Suppressor macrophage (primary cell): ENCODE data around the gene SF3A1.

Experiments used
- DNase-seq, 4 experiments: peaks; one replicate each; pipeline ENCODE4 v3.0.0-alpha.2; 2020 to 2022

SF3A1 gene

DNA sequence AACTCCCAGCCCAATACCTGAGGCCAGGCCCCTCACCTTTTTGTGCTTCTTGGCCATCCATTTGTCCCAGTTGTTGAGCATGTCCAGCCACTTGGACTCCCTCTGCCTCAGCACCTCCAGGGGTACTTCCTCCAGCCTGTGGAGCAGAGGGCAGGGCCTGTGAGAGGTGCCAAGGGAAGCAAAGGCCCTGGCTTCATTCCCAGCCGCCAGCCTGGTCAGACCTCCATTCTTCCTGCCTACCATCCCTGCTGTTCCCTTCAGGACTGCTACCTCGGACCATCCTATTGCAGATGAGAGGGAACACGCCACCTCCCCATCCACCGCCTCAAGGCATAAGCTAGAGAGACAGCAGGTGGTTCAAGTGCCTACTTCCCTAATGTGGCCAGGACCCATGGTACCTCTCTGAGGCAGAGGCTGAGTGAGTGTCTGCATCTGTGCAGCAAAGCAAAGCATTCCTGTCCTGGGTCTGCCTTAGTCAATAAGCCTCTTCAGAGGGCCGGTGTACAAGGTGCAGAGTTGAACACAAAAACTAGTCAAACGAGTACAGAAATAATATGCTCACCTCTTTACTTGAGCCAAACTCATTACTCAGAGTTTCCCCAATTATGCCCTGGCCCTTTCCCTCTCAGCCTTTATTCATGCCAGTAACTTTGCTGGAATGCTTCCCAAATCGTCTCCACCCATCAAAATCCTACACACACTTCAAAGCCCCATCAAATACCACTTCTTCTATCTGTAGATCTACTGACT, 52.0 kb downstream of the SF3A1 start:
- no peak for DNase-seq

GRCh38 chr22:30302810-30303138, 53.9 kb downstream of the SF3A1 start:
- DNase-seq, result no peak

GRCh38 chr22:30301995-30302809, 54.5 kb downstream of the SF3A1 start:
- DNase-seq, result peak; percentile 85 to 90 (median 90)

DNA sequence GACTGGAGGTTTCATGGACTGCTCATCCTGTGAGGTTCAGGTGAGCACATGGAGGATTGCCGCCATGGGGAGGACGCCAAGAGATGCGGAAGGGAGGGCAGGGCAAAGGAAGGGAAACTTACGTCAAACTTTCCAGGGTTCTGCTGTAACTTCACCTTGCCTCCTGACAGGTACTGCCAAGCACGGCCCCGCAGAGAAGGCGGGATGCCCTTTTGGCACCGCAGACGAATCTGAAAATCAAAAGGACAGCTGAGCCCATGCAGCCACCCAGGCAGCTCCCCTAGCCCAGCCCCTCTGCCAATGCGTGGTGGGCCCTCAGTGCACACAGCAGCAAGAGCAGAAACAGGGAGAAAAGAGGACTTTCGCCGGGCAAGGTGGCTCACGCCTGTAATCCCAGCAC, 57.4 kb downstream of the SF3A1 start:
- no peak for DNase-seq

- no peak for DNase-seq
Measured at GRCh38 chr22:30297991-30298701, 58.5 kb downstream of the SF3A1 start.

GRCh38 chr22:30297276-30297990, 59.3 kb downstream of the SF3A1 start:
- no peak for DNase-seq

DNA sequence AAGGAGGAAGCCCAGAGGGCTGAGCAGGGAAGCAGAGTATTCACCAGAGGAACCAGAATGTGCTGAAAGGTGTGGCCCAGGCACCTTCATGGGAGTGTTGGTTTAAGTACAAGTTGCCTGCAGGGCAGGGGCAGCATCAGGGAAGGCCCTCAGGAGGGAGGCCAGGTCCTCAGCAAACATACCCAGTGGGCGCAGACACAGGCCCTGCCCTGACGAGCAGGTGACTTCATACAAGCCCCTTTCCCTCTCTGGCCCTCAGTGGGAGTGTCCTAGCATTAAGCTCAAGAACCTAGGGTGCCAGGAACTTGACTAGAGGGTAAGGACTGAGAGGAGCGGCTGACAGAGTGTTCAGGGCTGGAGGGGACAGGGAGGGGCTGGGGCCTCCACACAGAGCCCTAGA, 59.9 kb downstream of the SF3A1 start:
- no peak for DNase-seq

GRCh38 chr22:30296324-30296723, 60.4 kb downstream of the SF3A1 start:
- no peak for DNase-seq

GRCh38 chr22:30295576-30295975, 61.1 kb downstream of the SF3A1 start:
- DNase-seq, result no peak

GRCh38 chr22:30294830-30295229, 61.9 kb downstream of the SF3A1 start:
- DNase-seq, result no peak

DNA sequence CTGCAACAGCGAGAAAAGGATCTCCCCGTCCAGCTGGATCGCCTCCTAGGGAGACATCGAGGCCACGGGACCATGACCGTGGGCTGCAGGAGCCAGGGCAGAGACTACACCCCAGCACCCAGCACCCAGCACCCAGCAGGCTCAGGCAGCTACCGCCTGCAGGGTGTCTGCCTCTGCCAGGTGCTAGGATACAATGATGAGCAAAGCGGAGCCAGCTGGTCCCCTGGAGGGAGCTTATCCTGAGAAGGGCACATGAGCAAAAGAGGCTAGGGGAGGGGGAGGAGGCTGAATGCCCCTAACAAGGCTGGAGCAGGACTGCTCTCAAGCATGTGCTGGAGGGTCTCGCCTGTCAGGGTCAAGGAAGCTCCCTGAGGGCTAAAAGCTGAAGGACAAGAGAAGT, 62.6 kb downstream of the SF3A1 start:
- DNase-seq, result no peak

DNA sequence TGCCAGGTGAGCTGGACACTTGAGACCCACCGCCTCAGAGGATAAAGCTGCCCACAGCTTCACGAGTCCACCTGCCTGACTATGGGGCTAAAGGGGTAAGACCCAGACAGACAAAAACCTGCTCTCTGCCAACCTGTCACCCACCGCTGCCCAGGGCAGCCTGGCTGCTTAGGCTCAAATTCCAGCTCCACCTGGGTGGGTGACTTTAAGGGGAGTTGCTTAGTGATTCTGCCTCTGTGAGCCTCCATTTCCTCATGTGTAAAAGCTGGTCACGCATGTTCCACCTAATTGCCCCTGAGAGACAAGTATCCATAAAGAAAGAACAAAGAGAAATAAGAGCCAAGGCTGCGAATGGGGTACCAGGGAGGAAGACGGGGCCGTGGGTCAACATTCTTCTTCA, 63.7 kb downstream of the SF3A1 start:
- DNase-seq, result no peak

DNA sequence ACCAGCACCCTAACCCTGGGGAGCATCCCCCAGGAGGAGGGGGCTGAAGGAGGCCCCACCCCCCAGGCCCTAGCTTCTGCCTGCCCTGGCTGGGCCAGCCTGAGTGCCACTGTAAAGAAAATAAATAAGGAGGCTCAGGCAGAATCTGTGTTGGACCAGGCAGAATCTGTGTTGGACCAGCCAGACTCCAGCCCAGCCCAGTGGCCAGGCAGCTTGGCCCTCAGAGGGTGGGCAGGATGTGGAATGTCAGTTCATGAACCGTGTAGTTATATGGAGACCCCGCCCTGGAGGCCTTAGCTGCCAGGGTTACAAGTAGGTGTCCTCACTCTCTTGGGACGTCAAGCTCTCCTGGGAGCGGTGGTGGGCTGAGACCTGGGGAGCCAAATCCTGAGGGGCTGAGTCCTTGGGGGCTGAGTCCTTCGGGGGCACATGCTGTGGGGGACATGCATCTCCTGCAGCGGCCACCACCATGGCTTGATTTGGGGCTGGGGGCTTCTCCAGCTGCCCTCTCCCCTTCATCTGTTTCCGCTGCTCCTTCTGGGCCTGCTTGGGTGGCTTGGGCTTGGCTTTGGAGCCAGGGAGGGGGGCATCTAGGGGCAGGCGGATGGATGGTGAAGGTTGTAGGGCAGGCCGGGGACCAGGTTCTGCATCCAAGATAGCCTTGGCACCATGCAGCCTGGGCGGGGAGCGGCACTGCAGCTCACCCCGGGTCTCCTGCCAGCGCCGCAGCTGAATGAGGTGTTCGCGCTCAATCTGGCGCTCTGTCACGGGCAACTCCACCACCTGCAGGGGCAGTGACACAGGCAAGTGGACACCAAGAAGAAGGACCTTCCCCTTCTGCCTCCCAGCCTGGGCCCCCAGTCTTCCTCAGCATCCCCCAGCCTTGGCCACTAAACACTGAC, 64.4 kb downstream of the SF3A1 start:
- no peak for DNase-seq

DNA sequence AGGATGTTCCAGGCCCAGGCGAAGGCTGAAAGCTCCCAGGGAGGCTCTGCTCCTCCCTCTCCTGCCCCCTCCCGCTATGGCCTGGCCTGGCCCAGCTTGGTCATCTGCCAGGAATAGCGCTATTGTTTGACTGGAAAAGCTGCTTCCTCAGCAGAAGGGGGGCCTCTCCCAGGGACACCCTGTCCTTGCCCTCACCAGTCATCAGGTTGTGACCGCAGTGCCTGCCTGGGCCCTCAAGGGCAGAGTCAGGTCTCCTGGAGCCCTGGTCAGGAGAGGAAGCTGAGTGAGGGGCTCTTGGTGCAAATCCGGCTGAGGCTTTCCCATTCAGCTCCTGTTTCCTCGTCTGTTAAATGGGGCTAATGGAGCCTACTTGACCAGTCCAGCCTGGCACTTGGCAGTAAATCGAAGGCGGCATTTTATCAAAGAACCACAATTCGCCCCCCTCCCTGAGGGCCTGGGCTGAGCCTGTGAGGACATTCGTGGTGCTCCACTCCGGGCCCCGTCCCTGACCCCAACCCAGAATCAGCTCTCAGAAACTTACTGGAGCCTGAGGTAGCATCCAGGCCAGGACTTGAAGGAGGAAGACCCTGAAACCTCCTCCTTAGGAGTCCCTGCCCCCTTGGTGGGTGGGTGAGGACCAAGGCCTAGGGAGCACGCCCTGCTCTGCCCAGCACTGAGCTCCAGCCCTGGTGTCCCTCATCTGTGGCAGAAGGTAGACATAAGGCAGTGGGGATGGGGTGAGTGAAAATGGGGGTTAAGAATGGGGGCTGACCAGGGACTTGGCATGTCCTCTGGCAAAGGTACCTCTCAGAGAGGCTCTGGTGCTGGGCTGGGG, 65.4 kb downstream of the SF3A1 start:
- peak in 2 of 4 experiments; percentile 35 to 46 for DNase-seq

DNA sequence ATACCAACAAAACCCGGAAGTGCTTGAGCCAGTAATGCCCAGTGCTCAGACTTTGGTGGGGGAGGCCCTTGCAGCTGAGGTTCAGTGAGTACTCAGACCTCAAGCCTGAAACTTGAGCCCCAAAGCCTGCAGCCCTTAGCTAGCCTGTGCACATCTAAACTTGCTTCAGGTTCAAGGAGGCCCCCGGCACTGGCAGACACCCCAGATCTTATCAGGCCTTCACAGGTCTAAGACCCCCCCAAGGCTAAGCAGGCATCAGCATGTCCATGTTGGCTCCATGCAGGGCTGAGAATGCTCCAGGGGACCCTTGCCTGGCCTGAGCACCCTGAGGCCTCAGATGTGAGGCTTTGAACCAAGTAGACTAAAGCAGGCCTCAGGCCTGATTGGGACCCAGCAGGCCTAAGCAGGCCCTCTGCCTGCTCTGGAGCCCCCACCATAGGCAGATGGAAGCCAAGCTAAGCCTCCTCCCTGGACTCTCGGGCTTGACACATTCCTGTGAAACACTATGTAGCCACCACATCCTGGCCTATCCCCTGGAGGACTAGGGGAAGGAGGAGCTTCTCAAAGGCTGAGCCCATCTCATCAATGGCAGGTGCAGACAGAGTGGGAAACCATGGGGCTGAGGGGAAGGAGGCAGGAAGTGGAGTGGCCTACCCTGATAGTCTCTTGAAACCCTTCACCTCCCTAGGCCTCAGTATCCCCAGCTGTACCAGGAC, 66.2 kb downstream of the SF3A1 start:
- no peak for DNase-seq

DNA sequence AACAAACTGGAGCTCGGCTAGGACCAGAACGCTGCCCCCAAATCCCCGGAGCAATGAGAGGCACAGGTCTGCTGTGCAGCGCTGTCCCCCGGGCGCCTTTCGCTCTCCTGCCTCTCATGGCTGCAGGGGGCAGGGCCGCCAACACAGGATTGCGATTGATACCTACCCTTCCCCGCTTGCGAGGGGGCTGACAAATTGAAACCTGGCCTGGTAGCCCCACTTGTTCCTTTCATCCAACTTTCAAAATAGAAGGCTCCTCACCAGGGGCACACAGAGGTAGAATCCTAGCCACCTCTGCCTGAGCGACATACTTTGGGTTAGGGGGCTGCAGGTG, 66.7 kb downstream of the SF3A1 start:
- DNase-seq, result no peak

- DNase-seq, result peak; percentile 96 to 99 (median 98)
Measured at GRCh38 chr22:30289141-30289979, 67.3 kb downstream of the SF3A1 start, which contains the start of gene CASTOR1. CASTOR1 (minus strand) TSS chr22:30289505; CDS start chr22:30289497, 8 bp downstream.

- no peak for DNase-seq
Measured at GRCh38 chr22:30288419-30289140, 68.1 kb downstream of the SF3A1 start.
